ENCODE results near the gene ATG13. TPM values are rescaled to one million over a fixed set of nuclear protein-coding genes. Genes with fewer than 3 reads are reported as not detected.
A peak's percentile ranks its signal among the peaks of the same experiment; 100 is the strongest.

Gene ATG13
- total RNA-seq, 2 donors from 2014 or later: 96.4 to 130 TPM

- no peak overlapping the region for H3K27ac ChIP-seq (ENCODE audit: low read depth, low read length)
- H3K9me3 ChIP-seq (ENCODE audit: control insufficient read depth, low read length): no peaks in the 10 kb centered on the region
- no peaks in the 10 kb centered on the region for H3K27me3 ChIP-seq (ENCODE audit: control insufficient read depth, insufficient read depth, low read length, poor library complexity, severe bottlenecking)
- Mint-ChIP-seq H3K4me1 (peaks cover 14% of the 10 kb centered on the region), H3K36me3 (ENCODE audit: low read depth) (peaks cover 39% of the 10 kb centered on the region), H3K9me3 (no peaks in the 10 kb centered on the region), H3K27ac (peak overlapping the region; percentile 75), H3K4me3 (no peak overlapping the region), H3K27me3 (ENCODE audit: insufficient read depth) (no peaks in the 10 kb centered on the region)
- H3K9ac ChIP-seq (ENCODE audit: extremely low read depth, low read length, poor library complexity, severe bottlenecking): no peak overlapping the region
- peaks cover 4% of the 10 kb centered on the region for H3K4me1 ChIP-seq (ENCODE audit: control insufficient read depth, insufficient read depth, low read length)
- TF ChIP-seq CTCF (conservative IDR thresholded peaks at IDR 0.05): no peak
- 92 to 95% methylated on average over 11 to 15 of the region's 15 CpGs for WGBS, 2 experiments (ENCODE audit: insufficient coverage in 1 of 2, insufficient read length in 1 of 2)
- peaks cover 29% of the 10 kb centered on the region for H3K36me3 ChIP-seq (ENCODE audit: control insufficient read depth, insufficient read depth, low read length)
- DNase-seq: no peak
- H3K4me3 ChIP-seq (ENCODE audit: low read length): no peak overlapping the region
Observed at GRCh38 chr11:46676436-46677158, 59.2 kb downstream of the ATG13 start.

GRCh38 chr11:46677169-46677568 lies 59.8 kb downstream of the ATG13 start:
- WGBS, 2 experiments (ENCODE audit: insufficient coverage in 1 of 2, insufficient read length in 1 of 2): 92 to 100% methylated on average over 4 to 8 of the region's 8 CpGs
- Mint-ChIP-seq H3K36me3 (ENCODE audit: low read depth) (peaks cover 33% of the 10 kb centered on the region), H3K4me3 (no peak overlapping the region), H3K27ac (peak overlapping the region; percentile 75), H3K27me3 (ENCODE audit: insufficient read depth) (no peaks in the 10 kb centered on the region), H3K9me3 (no peaks in the 10 kb centered on the region), H3K4me1 (peaks cover 14% of the 10 kb centered on the region)
- Histone ChIP-seq H3K9ac (ENCODE audit: extremely low read depth, low read length, poor library complexity, severe bottlenecking) (no peak overlapping the region), H3K4me1 (ENCODE audit: control insufficient read depth, insufficient read depth, low read length) (peaks cover 4% of the 10 kb centered on the region), H3K36me3 (ENCODE audit: control insufficient read depth, insufficient read depth, low read length) (peaks cover 29% of the 10 kb centered on the region), H3K27ac (ENCODE audit: low read depth, low read length) (no peak overlapping the region), H3K27me3 (ENCODE audit: control insufficient read depth, insufficient read depth, low read length, poor library complexity, severe bottlenecking) (no peaks in the 10 kb centered on the region), H3K4me3 (ENCODE audit: low read length) (no peak overlapping the region), H3K9me3 (ENCODE audit: control insufficient read depth, low read length) (no peaks in the 10 kb centered on the region)
- DNase-seq: no peak
- no peak for TF ChIP-seq CTCF (conservative IDR thresholded peaks at IDR 0.05)

GRCh38 chr11:46677991-46678740 lies 60.8 kb downstream of the ATG13 start:
- H3K27me3 ChIP-seq (ENCODE audit: control insufficient read depth, insufficient read depth, low read length, poor library complexity, severe bottlenecking): no peaks in the 10 kb centered on the region
- no peak overlapping the region for H3K27ac ChIP-seq (ENCODE audit: low read depth, low read length)
- Mint-ChIP-seq H3K36me3 (ENCODE audit: low read depth) (peaks cover 26% of the 10 kb centered on the region), H3K9me3 (no peaks in the 10 kb centered on the region), H3K4me3 (no peak overlapping the region), H3K27ac (peak overlapping the region; percentile 47), H3K4me1 (peaks cover 14% of the 10 kb centered on the region), H3K27me3 (ENCODE audit: insufficient read depth) (no peaks in the 10 kb centered on the region)
- no peaks in the 10 kb centered on the region for H3K9me3 ChIP-seq (ENCODE audit: control insufficient read depth, low read length)
- peaks cover 22% of the 10 kb centered on the region for H3K36me3 ChIP-seq (ENCODE audit: control insufficient read depth, insufficient read depth, low read length)
- H3K4me3 ChIP-seq (ENCODE audit: low read length): no peak overlapping the region
- DNase-seq: peak; percentile 57
- H3K9ac ChIP-seq (ENCODE audit: extremely low read depth, low read length, poor library complexity, severe bottlenecking): no peak overlapping the region
- H3K4me1 ChIP-seq (ENCODE audit: control insufficient read depth, insufficient read depth, low read length): peaks cover 4% of the 10 kb centered on the region
- whole genome bisulfite sequencing, 2 experiments (ENCODE audit: insufficient coverage in 1 of 2, insufficient read length in 1 of 2): 93 to 95% methylated on average over 3 to 10 of the region's 10 CpGs
- peak; percentile 47 for TF ChIP-seq CTCF (conservative IDR thresholded peaks at IDR 0.05)

All from endodermal cell (in vitro differentiated cells).